DMS114 treated with DMSO at 0.1 percent for 48 hours (cell line): ENCODE measurements around the gene EYS.
"Not testable (repeated sequence)": the region's sequence is repeated elsewhere in the genome, so short reads cannot be mapped to it uniquely, and the experiment has no call there.

Experiments used
- DNase-seq: peaks from one replicate; lab custom pipeline; 2025; ENCODE audit not compliant: unreplicated experiment; lab: John Stamatoyannopoulos, UW

Gene EYS

DNA sequence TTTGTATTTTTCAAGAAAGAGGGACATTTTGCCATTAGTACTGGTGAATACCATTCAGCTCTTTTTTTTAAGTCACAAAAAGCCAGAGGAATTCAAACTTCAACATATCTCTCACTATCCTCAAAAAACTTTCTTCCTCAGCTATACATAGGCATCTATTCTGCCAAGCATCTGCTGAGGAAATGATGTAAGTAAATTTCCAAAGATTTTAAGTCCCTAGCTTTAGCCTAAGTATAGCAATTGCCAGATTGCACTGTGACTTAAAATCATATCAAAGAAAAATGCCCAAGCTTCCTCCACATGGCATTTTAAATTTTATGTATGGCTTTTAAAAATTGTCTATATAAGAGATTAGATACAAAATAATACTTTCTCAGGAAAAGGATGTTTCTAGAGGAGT, 237.4 kb downstream of the EYS start:
- no peak for DNase-seq

DNA sequence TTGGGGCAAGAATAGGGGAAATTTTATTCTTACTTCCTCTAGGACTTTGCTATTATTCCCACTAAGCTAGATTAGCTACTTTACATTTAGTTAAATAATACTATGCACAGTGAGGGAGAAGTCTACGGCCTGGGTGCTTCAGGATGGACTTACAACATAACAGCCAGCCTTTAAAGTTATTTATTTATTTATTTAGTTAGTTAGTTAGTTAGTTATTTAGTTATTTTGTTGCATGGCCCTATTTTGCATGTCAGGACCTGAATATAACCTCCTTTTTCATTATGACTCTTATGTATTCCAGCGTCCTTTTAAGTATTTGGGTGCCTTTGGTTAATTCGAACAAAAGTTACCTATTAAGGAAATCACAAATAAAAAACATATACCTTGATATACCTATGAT, 238.7 kb downstream of the EYS start:
- DNase-seq = no peak

DNA sequence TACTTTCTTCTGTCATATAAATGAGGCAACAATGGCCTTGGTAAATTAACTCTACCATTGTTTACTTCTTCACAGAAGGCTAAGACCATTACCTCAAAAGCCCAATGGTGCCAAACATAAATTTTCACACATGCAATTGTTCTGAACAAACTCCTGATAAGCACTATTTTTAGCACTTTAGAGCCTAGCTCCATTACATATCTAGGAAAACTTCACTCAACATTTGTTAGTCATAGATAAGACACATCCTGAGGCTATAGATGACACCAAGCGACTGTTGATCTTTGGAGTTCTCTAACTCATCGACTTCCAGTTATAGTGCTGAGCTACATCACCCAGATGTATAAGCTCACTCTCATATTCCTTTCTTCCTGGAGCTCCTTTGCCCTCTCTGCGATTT, 245.9 kb downstream of the EYS start:
- DNase-seq = no peak

DNA sequence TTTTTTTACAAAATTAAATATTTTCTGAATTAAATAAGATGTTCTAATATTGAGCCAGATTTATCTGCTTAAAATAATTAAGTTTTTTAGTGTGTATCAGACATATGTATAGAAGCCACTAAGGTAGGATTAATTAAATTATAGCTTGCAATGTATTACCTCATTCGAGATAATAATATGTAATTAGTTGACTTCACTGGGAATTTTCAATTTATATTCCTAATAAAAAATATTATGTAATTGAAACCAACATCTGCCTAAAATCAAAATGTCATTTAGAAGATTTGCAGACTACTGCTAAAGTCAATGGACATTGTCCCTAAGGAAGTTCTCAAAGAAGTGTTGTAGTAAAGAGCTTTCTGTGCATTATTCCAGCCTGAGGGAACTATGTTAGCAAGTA, 254.7 kb downstream of the EYS start:
- no peak for DNase-seq

DNA sequence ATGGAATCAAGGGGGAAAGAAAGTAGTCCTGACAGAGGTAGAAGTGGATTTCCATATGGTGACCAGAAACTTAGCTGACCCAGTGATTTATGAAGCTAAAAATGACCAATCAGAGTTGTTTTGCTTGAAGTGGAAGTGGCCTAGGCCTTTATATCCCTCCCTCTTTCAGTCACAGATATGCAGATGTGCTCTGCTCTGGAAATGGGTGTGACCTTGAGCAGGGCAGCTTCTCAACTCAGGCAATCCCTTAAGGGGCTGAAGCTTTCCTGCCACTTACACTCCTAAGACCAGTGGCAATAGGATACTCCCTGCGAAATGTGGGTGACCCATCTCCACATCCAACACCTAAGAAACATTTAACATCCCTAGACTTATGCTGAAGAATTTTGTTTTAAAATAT, 256.6 kb downstream of the EYS start:
- DNase-seq = no peak

DNA sequence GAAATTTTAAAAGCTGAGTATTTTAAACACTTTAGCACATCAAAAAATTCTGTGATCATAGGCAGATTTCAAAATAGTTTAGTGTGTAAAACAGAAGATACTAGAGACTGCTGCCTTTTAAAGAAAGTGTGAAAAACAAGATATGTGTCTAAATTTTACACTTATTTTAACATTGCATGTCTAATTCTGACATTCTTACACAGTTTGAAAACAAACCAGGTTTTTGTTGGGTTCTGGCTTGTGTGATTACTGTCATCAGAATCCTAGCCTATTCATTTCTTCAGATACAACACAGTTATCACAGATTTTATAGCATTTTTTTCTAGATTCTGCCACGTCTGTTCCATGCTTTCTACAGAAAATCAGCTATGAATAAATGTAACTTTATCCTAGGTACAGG, 257.1 kb downstream of the EYS start:
- DNase-seq = no peak

DNA sequence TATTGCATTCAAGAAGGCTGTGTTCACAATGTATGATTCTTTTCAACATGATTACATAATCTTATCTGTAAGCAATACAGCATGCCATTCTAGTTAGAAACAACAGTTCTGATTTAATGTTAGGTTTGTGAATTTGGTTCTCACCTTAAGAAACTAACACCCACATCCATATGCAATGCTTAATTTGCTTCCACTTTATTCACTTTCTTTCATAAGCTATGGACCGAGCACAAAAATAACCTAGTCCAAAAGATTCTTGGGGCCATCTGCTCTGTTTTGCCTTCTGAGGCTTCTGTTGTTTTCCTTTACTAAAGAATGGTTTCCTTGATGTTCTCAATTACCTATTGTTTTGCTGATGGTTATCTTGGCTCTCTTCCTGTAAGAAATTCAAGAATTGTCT, 258.2 kb downstream of the EYS start:
- DNase-seq = no peak

DNA sequence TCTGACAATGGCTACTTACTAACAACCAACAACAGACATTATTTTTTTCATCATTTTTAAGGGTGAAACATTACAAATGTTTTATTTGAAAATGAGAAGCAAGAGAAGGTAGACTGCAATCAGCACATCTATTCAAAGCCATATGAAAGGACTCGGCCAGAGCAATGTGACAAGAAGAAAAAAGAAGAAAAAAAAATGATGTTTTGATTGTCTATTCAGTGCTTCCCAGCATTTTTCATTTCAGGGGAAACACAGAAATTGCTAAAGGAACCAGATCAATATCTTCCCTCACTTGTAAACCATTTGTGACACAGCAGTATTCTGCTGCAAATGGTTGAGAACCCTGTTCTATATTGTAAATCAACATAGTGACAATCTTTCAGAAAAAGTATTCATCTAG, 270.7 kb downstream of the EYS start:
- no peak for DNase-seq

DNA sequence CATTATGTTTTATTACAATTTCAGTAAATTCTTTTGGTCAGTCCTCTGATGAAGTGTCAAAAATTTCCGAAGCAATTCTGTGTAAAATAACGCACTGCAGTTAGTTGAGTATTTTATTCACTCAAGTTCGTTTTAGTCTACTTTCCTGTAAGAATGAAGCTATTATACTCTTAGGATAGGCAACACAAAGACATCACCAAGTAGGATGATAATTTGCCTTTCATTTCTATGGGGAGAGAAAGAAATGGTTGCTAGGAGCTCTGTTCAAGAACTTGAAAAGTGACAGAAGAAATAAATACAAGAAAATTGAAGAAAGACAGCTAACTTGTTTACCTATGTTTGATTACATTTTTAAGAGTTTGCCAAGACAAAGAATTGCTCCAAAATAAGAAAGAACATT, 290.4 kb downstream of the EYS start:
- no peak for DNase-seq

DNA sequence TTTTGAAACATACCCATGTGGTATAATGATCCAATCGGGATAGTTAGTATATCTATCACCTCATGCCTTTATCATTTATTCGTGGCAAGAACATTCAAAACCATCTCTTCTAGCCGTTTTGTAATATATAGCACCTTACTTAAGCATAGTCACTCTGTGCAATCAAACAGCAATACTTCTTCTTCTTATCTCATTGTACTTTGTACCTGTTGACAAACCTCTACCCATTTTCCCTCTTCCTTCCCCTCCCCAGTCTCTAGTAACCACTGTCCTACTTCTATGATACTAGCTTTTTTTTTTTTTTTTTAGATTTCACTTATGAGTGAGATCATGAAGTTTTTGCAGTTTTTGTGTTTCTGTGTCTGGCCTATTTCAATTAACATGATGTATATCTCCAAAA, 296.7 kb downstream of the EYS start:
- DNase-seq = no peak

DNA sequence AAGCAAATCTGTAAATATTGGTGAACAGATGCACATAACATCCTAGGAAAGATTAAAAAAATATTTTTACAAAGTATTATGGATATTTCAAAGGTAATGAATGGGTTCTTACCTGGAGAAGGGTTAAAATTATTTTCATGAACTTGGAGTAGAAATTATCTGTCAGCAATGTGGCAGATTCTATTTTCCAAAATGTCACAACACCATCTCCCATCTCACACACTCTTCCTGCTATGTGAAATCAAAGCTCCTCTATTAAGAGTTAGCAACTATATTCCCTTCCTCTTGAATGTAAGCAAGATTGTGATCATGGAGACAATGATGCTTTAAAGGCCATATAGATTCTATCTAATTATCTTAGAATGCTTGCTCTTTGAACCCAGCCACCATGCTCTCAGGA, 304.5 kb downstream of the EYS start:
- DNase-seq = no peak

DNA sequence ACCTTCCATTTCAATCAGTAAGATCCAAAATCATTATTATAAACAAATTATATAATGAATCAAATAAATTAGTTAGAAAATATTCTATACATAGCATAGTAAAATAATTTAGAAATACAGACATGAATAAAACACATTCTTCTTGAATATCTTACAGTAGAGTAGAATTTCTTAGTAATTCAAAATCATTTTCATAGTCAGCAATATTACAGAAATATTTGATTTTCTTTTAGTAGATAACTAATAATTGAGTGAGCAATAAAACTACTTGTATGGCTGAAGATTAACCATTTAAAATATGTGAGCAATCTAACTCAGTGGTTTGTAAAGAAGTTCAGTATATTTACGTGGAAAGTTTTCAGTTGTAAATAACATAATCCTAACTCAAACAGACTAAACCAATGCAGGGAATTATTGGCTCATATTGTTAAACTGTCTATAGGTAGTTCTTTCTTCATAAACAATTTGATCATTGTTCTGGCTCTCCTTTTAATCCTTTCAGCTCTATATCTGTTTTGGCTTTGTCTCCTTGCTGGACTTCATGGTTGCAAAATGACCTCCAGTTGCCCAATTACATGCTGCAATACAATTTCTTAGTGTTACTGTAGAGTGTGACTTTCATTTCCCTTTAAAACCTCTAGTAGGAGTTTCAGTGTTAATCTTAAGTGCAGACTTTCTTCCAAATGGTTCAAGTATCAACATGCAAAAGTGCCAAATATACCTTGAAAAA, 307.5 kb downstream of the EYS start:
- no peak for DNase-seq

DNA sequence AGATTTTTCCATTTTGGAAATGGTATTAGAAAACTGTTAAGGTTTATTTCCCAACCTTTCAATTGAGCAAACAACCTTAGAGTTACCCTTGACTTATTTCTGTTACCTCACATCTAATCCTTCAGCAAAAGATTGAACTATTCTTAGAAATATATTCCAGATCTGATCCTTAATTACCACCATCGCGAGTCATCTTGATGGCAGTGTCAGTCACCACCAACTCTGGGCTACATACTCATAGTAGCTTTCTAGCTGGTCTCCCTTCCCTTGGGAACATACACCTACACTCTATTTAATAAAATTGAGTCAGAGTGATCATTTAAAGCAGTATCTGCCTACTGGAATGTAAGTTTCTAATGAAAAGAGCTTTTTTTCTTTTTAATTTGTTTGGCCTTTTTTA, 308.2 kb downstream of the EYS start:
- DNase-seq = no peak

DNA sequence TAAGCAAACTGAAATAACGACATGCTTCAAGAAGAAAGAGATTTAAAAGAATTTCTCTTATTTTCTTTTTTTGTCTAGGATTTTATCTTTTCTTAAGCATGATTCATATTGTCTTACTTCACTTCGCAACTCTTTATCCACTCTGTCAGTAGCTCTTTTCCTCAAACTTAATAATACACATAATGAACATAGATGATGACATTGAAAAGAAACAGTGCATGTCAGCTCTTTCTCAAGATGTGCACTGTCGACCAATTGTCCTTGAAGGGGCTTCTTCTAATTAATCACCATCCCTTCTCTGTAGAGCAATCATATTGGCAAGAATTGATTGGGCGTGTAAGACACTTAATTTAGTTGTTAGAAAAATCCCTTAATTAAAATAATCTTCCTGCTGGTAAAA, 356.5 kb downstream of the EYS start:
- DNase-seq = no peak

DNA sequence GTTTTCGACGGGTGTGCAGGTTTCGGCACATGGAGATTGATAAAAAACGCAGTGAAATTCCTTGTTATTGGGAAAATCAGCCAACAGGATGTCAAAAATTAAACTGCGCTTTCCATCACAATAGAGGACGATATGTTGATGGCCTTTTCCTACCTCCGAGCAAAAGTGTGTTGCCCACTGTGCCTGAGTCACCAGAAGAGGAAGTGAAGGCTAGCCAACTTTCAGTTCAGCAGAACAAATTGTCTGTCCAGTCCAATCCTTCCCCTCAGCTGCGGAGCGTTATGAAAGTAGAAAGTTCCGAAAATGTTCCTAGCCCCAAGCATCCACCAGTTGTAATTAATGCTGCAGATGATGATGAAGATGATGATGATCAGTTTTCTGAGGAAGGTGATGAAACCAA, 404.4 kb downstream of the EYS start:
- DNase-seq = not testable (repeated sequence)

DNA sequence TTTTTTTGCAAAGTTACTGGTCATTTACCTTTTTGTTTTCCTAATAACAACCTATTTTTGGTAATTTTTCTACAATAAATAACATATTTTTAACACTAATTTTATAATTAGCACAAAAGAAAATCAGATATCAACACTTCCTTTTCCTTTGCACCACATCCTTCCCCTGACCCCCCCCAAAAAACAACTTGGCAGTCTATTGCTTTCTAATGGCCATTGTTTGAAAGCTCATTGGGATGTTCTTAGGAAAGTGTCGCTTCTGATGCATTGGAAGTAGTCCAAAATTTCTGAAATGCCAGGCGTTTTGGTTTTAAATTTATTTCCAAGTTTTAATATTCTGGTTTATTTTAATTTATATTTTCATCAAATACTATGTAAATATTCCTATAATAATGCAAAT, 407.8 kb downstream of the EYS start:
- DNase-seq = no peak

DNA sequence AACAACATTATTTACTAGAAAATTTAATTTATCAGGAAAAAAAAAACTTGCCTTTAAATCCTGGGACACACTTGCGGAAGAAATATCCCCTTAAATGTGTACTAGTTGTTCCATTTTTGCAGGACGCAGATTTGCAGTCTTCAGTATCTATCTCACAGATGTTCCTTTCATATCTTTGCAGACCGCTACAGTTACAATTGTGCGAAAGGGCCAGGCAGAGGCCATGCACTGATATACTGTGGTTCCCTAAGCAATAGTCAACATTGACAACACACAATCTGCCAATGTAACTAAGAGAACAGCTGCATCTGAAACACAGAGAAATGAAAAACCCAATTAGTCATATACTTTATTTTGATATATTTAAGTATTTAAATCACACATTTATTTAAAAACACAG, 411.2 kb downstream of the EYS start:
- DNase-seq = no peak

DNA sequence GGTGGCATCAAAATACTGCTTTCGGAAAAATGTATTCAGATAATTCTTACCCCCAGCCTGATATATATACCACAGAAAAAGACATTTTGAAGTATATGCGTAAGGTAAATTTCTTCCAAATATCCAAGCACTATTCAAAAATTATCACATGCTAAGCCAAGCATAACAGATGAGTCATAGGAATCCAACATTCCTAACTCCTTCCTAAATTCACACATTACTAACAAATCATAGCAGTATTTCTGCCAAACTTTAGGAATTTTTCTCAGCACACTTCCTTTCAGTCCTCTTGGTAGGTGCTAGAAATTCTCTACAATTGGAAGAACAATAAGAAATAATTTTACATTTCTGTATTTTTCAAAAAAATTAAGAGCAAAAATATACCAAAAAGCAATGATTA, 417.5 kb downstream of the EYS start:
- DNase-seq = no peak

DNA sequence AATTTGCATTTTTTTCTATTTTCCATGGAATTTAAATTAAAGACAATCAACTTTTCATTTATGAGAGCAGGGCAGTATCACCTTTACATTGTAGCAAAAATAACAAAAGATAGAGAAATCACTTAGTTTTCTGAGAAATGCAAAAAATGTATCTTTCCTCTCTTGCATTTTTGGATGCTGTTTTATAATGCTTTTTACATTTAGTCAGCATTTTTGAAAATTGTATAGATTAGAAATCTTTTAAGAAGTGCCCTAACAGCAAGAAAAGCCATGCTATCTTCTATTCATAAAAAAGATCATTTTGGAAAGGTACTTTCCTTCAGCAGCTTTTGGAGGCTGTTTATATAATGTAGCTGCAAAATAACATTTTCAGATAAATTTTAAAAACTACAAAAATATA, 421.8 kb downstream of the EYS start:
- no peak for DNase-seq

DNA sequence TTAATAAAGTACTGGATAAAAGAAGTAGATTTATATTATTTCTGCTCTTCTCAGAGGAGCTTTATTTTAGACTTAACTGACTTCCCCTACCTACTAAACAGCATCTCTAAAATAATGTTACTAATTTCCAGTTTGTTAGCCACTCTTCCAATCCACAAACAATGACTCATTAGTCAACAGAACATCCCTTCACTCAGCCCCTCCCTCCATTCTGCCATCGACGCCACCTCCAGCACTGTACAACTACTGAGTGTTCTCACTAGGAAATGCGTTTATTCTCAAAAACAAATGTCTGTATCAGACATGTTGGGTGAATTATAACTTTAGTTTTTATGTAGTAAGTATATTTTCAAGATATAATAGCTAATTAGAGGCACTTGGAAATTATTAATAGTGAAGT, 427.0 kb downstream of the EYS start:
- no peak for DNase-seq

DNA sequence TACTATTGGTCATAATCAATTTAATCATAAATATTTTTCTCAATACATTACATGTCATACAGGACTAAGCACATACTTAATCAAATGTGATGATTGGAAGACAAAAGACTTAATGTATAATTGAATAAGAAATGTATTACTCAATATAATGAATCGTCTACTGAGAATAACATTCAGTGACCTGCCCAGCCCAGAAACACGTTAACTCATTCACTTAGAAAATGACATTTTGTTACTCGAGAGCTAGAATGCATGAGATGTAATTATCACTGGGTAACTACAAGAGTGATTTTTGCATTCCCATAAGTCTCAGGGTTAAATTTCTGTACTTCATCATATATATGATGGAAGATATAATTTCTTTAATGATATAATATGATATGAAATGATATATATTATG, 444.8 kb downstream of the EYS start:
- DNase-seq = no peak

DNA sequence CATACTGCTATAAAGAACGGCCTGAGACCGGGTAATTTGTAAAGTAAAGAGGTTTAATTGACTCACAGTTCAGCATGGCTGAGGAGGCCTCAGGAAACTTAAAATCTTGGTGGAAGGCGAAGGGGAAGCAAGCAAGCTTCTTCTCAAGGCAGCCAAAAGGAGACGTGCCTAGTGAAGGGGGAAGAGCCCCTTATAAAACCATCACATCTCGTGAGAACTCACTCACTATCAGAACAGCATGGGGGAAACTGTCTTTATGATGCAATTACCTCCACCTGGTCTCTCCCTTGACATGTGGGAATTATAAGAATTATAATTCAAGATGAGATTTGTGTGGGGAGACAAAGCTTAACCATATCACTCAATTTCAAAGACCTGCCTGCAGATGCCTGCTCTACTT, 447.0 kb downstream of the EYS start:
- DNase-seq = no peak

DNA sequence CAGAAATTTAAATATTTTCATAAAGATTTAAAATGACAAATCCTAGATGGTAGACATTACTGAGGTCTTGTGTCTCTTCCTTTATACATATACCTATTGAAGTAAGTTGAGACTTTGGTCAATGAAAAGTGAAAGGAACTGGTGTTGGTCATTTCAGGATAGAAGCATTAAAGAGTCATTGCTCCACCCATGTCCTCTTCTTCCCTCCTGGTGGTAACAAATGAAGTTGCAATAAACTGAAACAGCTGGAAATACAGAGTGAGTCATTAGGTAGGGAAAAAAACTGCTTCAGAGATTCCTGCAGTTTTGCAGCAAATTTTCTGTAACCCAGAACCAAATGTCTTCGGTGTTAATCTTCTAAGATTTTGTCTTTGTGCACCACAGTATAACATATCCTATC, 448.0 kb downstream of the EYS start:
- no peak for DNase-seq

DNA sequence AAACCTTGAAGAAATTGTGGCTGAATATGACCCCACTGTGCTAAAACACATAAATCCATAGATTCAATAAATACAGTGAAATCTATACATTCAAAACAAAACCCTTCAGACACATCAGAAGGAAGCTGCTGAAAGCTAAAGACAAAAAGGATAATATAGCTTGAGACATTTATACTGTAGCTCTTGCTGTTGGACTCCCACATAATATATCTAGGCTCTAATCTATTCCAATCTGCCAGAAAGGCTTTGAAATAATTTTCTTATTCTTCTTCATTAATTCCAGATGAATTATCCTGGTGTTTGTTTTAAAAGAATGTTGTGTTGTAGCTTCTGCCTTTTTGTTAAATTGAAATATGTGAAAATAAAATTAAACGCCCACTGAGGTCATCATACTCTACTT, 454.0 kb downstream of the EYS start:
- no peak for DNase-seq
